PFSK-1 (cell line): ENCODE results near the gene JOSD1.

Experiments
- FOXP2 ChIP-seq: optimal IDR thresholded peaks from 2 replicates; pipeline ENCODE3; 2011; ENCODE audit warnings: borderline replicate concordance, control low read depth, inconsistent platforms; ENCODE audit not compliant: insufficient read depth; ENCODE audit errors: extremely low read length, extremely low read depth
- POLR2AphosphoS5 ChIP-seq: IDR thresholded peaks from 2 replicates; pipeline ENCODE4 v1.6.1; 2012; ENCODE audit warnings: low read depth, mild to moderate bottlenecking, control low read depth, low read length, moderate library complexity
- REST ChIP-seq, 2 experiments: IDR thresholded peaks; 2 replicates each; pipeline versions ENCODE4 v1.6.1 to v1.8.0; 2011 to 2012; ENCODE audit warnings: low read depth in 2 of 2, low read length in 2 of 2, control low read depth in 1 of 2, inconsistent platforms in 1 of 2, mild to moderate bottlenecking in 1 of 2, moderate library complexity in 1 of 2; ENCODE audit not compliant: insufficient read depth in 1 of 2
- TAF1 ChIP-seq: IDR thresholded peaks from 2 replicates; pipeline ENCODE4 v1.6.1; 2012; ENCODE audit warnings: low read length, control low read depth, borderline replicate concordance; ENCODE audit not compliant: insufficient read depth

GRCh38 chr22:38638728-38639127, 62.0 kb downstream of the JOSD1 start:
- TF ChIP-seq POLR2AphosphoS5 = no peak
- TF ChIP-seq REST (IDR thresholded peaks at IDR 0.05; ENCODE audit: insufficient read depth in 1 of 2, low read depth in 2 of 2, low read length in 2 of 2) = no peak
- no peak for TF ChIP-seq TAF1
- no peak for TF ChIP-seq FOXP2
